Measurements from ENCODE around the gene LRP1B.

GRCh38 chr2:142031656-142032055, 99.2 kb downstream of the LRP1B start:
- TF ChIP-seq CTCF (conservative IDR thresholded peaks at IDR 0.05 in 1 of 2, IDR thresholded peaks at IDR 0.05 in 1 of 2; ENCODE audit: low read depth in 1 of 2, low read length in 2 of 2), result no peak
- TF ChIP-seq EZH2 (IDR thresholded peaks at IDR 0.05; ENCODE audit: low read length, missing control alignments), result no peak

Data from fibroblast of lung (primary cell).